ENCODE results near the gene D2HGDH. TPM values are rescaled to one million over a fixed set of nuclear protein-coding genes. Genes with fewer than 3 reads are reported as not detected.

D2HGDH gene
- total RNA-seq, 1 experiment from 2014 or later: 10.0 TPM

- no peak overlapping the region for H2AFZ ChIP-seq (ENCODE audit: low read length)
- H3K9me3 ChIP-seq (ENCODE audit: control insufficient read depth, low read depth, low read length): no peaks in the 10 kb centered on the region
- no peak overlapping the region for H3K27ac ChIP-seq (ENCODE audit: insufficient read length, low read depth, low read length)
- no peaks in the 10 kb centered on the region for H3K79me1 ChIP-seq (ENCODE audit: insufficient read depth, low read depth, low read length, poor library complexity, severe bottlenecking)
- no peak overlapping the region for H3K23ac ChIP-seq (ENCODE audit: insufficient read length, low read depth, low read length)
- H3K79me2 ChIP-seq (ENCODE audit: insufficient read depth, low read length): no peaks in the 10 kb centered on the region
- no peak overlapping the region for H3K4me3 Mint-ChIP-seq
- WGBS (ENCODE audit: extremely low coverage, insufficient read length, low lambda C conversion rate): no CpG with 5 or more reads among the region's 13 CpGs
- H2BK20ac ChIP-seq (ENCODE audit: low read depth, low read length, poor library complexity, severe bottlenecking): no peak overlapping the region
- H2BK5ac ChIP-seq (ENCODE audit: insufficient read length, low read length): no peak overlapping the region
- no peaks in the 10 kb centered on the region for H3K23me2 ChIP-seq (ENCODE audit: insufficient read length, low read depth, low read length, poor library complexity, severe bottlenecking)
- H3K56ac ChIP-seq (ENCODE audit: insufficient read length, low read depth, low read length): no peak overlapping the region
- H3K14ac ChIP-seq (ENCODE audit: insufficient read depth, low read length): no peak overlapping the region
- no peaks in the 10 kb centered on the region for H3K27me3 ChIP-seq (ENCODE audit: insufficient read depth, low read length)
- no peak overlapping the region for H3K9ac ChIP-seq (ENCODE audit: extremely low read depth, insufficient read length, low read length)
- no peak overlapping the region for H2BK15ac ChIP-seq (ENCODE audit: low read depth, low read length)
- H4K5ac ChIP-seq (ENCODE audit: insufficient read length, low read depth, low read length): no peak overlapping the region
- H2AK5ac ChIP-seq (ENCODE audit: insufficient read length, low read length): no peak overlapping the region
- H3K4ac ChIP-seq (ENCODE audit: low read depth, low read length): no peak overlapping the region
- H3K18ac ChIP-seq (ENCODE audit: insufficient read length, low read depth, low read length): no peak overlapping the region
- no peaks in the 10 kb centered on the region for H3K4me1 ChIP-seq (ENCODE audit: insufficient read depth, low read length)
- H3K27ac Mint-ChIP-seq: no peak overlapping the region
- TF ChIP-seq CTCF (conservative IDR thresholded peaks at IDR 0.05): no peak
- H4K91ac ChIP-seq (ENCODE audit: insufficient read length, low read depth, low read length): no peak overlapping the region
- no peak overlapping the region for H3T11ph ChIP-seq (ENCODE audit: low read length)
- peaks cover 0 to 3% (median 2%) of the 10 kb centered on the region in 3 experiments; a peak in 1 of 7 replicates for H3K36me3 Mint-ChIP-seq (ENCODE audit: insufficient read depth in 1 of 3, low read depth in 3 of 3)
- no peak overlapping the region for H2BK120ac ChIP-seq (ENCODE audit: low read depth, low read length, poor library complexity, severe bottlenecking)
- no peak overlapping the region for H3K4me2 ChIP-seq (ENCODE audit: insufficient read depth, insufficient read length, low read length)
- no peak for DNase-seq
- peaks cover 6 to 8% of the 10 kb centered on the region in 2 experiments; a peak in 4 of 5 replicates for H3K9me3 Mint-ChIP-seq
- H3K4me1 Mint-ChIP-seq: peaks cover 9 to 16% of the 10 kb centered on the region in 2 experiments
- peaks cover under 1% of the 10 kb centered on the region for H3K27me3 Mint-ChIP-seq (ENCODE audit: low read depth)
- H4K20me1 ChIP-seq (ENCODE audit: control insufficient read depth, insufficient read depth, insufficient read length): no peaks in the 10 kb centered on the region
- no peak overlapping the region for H2BK12ac ChIP-seq (ENCODE audit: insufficient read length, low read depth, low read length)
- no peak overlapping the region for H4K8ac ChIP-seq (replicated peaks; ENCODE audit: insufficient read length, low read depth, low read length)
Measured at GRCh38 chr2:241796209-241796608, 61.8 kb downstream of the D2HGDH start.
